Dermis blood vessel endothelial cell (primary cell): ENCODE data around the gene GPR3. TPM values are rescaled to one million over a fixed set of nuclear protein-coding genes. Genes with fewer than 3 reads are reported as not detected.

Experiments used
- DNase-seq: peaks from one replicate; pipeline ENCODE4 v3.0.0; 2010
- total RNA-seq: library from RNA; depleted of rRNA; stranded (reverse); fragments of >200 nt; gene quantifications from 2 replicates; pipeline ENCODE4 v1.2.3, GENCODE V29; 2014

Gene GPR3, protein sequence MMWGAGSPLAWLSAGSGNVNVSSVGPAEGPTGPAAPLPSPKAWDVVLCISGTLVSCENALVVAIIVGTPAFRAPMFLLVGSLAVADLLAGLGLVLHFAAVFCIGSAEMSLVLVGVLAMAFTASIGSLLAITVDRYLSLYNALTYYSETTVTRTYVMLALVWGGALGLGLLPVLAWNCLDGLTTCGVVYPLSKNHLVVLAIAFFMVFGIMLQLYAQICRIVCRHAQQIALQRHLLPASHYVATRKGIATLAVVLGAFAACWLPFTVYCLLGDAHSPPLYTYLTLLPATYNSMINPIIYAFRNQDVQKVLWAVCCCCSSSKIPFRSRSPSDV
- 0.42 and 0.51 TPM in 2 replicates for total RNA-seq

DNA sequence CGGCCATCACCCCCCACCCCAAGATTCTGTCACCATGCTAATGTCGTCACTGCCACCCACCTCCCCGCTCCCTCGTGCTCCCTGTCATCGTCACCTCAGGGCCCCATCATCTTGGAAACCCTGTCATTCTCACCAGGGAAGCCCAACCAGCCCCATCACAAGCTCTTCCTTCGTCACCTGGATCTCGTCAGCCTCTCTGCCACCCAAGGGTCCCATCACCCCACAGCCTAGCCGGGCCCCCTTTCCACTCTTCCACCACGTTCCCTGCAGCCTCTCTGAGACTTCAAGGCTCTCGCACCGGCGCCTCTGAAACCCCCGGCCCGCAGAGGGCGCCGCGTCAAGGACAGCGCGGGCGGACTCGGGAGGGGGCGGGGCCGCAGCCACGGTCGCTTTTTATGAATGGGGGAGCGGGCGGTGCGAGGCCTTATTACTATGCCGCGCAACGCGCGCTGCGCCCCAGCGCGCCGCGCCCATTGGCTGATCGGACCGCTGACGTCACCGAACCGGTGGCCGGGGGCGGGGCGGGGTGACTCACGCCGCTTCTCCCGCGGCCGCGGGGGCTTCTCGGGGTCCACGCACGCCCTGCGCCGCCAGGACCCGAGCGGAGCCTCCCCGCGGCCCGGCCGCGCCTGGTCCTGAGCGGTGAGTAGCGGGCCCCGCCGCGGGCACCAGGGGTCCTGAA is at the start of gene GPR3:
Gene GPR3 (plus strand): TSS at position 527 of the 682 bp plus-strand sequence. CDS start 1,177 bp downstream, outside the sequence.
- DNase-seq, result peak; percentile 95

DNA sequence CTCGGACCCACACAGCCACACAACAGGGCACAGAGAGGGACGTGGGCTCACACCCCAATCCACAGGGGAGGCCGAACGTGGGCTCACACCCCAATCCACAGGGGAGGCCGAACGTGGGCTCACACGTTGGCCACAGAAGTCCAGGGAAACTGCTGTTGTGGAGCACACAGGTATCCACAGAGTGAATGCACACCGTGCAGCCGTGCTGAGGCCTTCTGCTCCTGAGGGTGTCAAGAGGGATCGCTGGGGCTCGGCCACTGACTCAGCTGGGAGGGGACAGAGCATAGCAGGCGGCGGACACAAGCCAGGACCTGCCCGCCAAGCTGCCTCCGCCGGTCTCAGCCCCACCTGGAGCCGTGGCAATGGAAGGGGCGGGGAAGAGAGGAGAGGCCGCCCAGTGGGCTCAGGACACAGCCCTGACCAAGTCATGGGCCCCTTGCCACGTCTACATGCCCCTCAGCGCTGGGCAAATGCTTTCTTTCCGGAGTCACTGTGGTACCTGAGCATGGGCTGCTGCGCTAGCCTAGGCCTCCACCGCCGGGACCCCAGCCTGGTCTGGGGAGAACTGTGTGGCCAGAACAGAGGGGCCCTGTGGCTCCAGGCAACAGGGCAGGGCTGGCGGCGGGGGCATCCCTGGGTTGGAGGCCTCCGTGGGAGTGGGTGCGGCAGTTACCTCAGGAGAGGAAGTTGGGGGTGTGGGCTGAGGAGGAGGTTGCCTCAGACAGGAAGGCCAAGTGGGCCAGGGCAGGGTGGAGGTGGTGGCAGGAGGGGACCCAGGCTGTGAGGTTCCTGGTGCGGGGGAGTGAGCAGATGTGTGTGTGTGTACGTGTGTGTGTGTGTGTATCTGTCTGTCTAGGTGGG is 49.4 kb upstream of the GPR3 start:
- no peak for DNase-seq

DNA sequence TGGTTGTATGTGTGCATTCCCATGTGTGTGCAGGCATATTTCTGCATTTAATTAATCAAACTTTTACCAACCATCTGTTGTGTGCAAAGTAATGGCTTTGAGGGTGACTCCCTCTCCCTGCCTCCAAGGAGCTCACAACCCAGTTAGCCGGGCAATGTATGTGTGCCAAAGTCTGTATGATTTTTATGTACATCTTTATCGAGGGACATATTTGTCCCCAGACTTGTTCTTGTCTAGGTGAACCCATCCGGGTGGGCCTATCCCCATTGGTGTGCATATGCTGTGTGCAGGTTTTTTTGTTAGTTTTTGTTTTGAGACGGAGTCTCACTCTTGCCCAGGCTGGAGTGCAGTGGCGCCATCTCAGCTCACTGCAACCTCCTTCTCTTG is 48.8 kb upstream of the GPR3 start:
- DNase-seq, result no peak

DNA sequence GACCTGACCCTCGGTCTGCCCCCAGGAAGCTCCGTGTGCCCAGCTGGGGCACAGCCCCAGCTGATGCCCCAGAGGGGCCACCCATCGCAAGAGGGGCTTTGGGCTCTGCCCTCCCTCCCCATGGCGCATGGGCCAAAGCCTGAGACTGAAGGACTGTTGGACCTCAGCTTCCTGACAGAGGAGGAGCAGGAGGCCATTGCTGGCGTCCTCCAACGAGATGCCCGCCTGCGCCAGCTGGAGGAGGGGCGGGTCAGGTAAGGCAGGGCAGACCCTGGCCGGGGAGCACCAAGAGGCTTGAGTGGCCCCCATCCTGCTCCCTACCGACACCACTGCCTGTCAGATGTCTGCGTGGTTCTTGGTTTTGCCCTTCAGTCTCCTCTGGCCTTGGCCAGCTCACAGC is 47.1 kb upstream of the GPR3 start:
- no peak for DNase-seq

DNA sequence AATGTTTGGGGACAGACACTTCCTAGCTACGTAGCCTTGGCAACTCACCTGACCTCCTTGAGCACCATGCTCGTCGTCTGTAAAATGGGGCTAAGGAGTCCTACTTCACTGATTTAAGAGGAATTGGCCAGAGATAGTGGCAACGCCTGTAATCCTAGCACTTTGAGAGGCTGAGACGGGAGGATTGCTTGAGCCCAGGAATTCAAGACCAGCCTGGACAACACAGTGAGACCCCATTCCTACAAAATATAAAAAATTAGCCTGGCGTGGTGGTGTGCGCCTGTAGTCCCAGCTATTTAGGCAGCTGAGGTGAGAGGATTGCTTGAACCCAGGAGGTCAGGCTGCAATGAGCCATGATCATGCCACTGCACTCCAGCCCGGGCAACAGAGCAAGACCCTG is 46.1 kb upstream of the GPR3 start:
- DNase-seq, result no peak

DNA sequence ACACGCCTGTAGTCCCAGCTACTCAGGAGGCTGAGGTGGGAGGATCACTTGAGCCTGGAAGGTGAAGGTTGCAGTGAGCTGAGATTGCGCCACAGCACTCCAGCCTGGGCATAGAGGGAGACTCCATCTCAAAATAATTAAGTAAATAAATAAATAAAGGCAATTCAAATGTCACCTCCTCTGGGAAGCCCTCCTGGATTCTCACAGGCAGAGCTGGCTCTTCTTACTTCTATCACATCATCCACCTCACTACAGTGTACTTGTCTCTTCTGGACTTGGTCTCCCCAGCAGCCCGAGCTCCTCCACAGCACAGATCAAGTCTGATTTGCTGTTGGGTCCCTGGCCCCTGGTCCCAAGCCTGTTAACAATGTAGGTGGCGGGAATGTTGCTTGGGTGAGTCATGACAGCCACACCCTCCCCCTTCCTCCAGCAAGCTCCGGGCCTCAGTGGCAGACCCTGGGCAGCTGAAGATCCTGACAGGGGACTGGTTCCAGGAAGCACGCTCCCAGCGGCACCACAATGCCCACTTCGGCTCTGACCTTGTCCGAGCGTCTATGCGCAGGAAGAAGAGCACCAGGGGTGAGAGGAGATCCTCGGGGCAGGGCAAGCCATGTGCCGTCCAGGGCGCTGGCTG is 45.3 kb upstream of the GPR3 start:
- peak; percentile 25 for DNase-seq

DNA sequence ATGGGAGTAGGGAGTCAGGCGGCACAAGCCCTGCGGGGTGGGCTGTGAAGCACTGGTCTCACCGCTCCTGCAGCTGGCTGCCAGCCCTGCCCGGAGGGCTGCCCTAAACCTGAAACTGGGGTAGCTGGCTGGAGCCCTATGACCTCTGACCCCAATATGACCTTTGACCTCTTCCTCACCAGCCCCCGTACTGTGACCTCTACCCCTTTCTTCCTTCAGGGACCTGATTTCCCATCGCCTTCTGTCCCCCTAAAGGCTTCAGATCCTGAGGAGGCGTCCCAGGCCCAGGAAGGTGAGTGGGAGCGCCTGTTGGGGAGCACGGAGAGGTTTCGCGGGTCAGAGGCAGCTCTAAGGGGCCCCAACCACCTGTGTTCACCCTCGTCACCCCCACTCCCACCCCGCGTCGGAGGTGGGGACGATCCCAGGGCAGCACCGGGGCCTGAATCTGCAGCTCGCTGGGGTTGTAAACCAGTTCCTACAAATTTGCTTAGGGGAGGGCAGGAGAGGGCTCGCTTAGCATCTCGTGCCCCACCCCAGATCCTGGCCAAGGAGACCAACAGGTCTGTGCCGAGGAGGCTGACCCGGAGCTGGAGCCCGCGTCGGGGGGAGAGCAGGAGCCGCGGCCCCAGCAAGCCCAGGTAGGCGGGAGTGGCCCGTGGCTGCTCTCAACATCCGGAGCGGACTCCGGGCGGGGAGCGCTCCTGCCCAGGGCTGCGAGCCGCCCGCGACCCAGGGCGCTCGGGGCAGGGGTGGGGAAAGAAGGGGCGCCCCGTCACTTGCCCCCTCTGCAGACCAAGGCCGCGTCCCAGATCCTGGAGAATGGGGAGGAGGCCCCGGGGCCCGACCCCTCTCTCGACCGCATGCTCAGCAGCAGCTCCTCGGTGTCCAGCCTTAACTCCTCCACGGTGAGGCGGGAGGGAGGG is 43.3 kb upstream of the GPR3 start:
- DNase-seq, result peak; percentile 20

DNA sequence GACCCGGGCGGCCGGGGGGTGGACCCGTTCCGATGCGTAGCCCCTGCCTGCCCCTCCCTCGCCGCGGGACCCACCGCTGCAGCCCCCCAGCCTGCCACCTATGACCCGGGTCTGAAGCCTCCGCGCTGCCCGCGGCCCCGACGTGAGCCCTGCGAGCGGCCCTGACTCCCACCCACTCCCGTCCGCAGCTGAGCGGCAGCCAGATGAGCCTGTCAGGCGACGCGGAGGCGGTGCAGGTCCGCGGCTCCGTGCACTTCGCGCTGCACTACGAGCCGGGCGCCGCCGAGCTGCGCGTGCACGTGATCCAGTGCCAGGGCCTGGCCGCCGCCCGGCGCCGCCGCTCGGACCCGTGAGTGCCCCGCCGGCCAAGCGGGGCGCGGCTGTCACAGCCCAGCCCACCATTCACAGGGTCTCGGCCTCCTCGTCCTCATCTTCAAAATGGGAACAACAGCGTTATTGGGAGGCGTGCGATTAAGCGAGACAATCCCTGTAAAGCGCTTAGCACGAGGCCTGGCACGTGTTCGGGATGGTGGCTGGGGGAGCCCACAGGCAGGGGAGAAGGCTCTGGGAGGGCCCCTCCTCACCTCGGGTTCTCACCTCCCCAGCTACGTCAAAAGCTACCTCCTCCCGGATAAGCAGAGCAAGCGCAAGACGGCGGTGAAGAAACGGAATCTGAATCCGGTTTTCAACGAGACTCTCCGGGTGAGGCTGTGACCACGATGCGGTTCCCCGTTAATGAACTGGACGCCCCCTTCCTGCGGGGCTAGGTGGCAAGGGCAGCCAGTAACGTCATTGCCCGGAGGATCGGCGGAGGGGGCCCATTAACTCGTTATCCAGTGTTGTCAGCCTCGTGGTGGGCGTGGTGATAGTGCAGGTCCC is 42.4 kb upstream of the GPR3 start:
- peak; percentile 76 for DNase-seq

DNA sequence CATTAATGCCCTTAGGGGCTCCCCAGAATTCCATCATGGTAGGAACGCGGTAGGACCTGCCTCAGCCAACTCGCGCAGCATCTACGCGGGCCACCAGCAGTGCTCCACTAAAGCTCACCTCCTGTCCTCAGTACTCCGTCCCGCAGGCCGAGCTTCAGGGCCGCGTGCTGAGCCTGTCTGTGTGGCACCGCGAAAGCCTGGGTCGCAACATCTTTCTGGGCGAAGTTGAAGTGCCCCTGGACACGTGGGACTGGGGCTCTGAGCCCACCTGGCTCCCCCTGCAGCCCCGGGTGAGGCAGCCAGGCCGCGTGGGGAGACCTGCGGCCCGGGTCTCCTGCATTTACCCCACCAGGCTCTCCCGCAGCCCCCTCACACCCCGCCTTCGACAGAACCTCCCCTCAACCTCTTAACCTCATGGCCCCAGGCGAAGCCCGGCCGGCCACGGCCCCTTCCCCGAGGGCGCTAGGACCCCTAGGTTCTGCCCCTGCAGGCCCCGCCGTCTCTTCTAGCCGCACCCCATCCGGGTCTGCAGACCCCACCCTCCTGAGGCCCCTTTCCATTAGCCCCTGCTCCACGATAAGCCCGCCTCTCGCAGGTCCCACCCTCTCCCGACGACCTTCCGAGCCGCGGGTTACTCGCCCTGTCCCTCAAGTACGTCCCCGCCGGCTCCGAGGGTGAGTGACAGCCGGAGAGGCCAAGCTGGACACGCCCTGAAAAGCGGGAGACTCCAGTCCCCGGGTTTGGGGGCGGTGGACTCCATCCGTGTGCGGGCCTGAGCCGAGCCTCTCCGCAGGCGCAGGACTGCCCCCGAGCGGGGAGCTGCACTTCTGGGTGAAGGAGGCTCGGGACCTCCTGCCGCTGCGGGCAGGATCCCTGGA is 41.5 kb upstream of the GPR3 start:
- peak; percentile 34 for DNase-seq

DNA sequence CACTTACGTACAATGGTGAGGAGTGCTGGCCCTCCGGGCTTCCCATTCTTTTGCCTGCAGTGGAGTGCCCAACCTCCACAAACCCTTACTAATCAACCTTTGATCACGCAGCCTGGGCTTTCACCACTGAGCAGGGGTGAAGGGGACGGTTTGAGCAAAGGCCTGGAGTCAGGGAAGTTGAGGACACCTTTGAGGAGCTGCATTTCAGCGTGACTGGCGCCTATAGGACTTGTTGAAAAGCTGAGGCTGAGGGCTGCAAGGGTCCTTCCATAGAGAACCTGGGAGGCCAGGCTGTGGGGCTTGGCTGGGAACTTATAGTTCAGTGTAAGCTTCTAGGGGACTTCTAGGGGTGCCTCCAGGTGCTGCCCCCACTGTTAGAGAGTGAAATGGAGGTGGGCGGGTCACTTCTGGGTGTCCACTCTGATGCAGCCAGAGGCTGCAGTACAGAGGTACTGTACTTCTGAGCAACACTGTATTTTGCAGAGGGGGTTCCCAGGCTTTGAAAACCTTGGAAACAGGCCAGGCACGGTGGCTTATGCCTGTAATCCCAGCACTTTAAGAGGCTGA is 40.8 kb upstream of the GPR3 start:
- DNase-seq, result no peak

DNA sequence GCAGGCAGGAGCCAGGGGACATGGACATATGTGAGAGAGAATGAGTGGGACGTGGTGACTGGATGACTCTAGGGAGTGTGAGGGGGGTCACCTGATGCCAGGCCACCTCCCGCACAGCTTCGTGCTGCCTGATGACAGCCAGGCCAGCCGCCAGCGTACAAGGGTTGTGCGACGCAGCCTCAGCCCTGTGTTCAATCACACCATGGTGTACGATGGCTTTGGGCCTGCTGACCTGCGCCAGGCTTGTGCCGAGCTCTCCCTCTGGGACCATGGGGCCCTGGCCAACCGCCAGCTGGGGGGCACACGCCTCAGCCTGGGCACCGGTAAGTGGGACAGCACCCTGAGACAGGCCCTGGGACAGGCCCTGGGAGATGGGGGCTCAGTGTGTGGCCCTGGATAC is 39.3 kb upstream of the GPR3 start:
- DNase-seq, result no peak

DNA sequence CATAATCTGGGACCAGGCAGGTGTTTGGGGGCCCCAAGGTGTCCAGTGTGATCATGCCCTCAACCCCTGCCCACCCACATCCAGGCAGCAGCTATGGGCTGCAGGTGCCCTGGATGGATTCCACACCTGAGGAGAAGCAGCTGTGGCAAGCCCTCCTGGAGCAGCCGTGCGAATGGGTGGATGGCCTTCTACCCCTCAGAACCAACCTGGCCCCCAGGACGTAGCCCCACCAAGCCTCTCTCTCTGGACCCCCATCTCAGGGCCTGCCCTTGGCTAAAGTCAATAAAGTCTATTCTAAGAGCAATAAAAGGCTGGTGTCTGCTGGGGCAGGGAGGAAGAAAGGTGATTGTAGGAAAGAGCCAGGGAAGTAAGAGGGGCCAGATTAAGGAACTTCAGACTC is 38.8 kb upstream of the GPR3 start:
- no peak for DNase-seq

DNA sequence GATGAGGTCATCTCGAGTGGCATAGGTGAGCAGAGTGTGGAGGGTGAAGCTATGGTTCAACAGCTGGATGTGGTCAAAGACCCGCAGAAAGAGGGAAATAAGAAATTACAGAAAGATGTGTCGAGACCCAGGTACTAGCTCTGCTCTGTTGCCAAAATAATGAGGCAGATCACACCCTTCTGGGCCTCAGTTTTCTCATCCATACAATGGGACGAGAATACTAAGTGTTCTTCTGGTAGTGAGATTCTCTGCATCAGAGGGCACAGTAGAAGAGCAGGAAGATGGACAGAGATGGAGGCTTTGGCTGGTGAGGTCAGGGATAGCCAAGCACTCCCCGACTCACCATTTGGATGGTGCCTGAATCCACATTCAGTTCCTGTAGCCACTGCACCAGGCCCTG is 36.7 kb upstream of the GPR3 start:
- no peak for DNase-seq

DNA sequence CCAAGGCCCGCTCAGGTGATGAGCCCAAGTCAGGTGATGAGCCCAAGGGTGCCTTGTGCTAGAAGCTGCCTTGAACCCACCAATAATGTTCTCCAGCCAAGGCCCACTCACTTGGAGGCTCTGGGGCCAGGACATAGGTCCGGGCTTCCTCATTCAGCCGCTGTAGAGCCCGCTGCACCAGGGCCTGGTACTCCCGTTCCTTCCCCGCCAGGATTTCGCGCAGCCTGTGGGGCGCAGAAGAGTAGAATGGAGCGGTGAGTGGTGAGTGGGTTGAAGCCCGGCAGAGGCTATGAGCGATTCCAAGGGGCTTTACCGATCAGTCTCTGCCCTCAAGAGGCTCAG is 36.2 kb upstream of the GPR3 start:
- DNase-seq, result no peak

DNA sequence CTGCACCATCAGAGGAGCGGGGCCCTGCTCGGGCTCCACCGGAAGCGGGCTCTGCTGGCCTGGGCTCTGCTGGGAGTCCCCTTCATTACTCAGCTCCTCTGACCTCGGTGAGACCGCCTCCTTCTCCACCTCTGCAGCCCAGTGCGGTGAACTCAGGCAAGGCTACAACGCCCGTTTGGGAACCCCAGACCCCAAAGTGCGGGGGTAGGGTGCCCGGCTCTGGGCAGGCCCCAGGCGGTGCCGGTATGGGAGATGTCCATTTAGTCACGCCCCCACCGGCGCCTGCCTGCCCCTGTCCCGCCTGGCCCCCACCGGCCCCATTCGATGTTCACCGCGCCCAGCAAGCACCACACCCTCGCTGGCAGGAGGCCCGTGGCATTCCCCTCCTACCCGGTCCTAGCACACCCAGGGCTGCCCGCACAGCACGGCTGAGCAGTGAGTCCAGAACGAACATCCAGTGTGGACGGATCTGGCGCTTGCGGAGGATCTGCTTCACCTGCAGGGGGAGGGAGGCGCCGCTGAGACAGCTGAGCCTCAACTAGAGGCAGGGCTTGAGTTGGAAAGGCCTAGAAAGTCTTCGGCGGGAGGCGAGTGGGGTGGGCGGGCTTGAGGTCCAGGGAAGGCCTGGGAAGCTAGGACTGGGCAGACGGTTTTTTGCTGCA is 35.7 kb upstream of the GPR3 start:
- DNase-seq, result no peak

DNA sequence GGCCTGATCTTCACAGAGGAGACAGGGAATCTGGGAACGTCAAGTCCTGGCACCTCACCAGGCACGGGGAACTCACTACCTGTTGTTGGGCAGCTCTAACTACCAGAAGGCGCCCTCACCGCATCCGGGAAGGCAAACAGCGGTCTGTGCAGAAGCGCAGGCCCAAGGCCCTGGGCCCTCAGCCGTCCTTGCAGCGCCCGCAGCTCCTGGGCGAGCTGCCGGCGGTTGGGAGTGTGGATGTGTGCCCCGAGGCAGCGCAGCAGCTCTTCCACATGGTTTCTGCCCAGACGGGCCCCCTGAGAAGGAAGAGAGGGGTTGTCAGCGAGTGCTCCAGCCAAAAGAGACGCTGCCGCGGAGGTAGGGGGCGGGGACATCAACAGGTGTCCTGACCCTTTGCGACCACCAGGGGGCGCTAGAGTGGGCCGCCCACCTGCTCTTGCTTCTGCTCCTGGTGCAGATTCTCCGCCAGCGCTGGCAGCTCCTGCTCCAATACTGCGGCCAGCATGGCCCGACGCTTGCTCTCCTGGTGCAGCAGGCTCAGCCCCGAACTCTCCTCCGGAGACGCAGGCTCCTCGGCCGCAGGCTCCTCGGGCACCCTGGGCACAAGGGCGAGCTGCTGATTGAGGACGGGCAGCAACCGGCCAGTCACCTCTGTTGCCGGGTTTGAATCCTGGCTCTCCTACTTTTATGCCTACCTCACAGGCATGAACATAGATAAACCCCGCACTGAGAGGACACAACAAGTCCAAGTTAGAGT is 35.0 kb upstream of the GPR3 start:
- peak; percentile 78 for DNase-seq

DNA sequence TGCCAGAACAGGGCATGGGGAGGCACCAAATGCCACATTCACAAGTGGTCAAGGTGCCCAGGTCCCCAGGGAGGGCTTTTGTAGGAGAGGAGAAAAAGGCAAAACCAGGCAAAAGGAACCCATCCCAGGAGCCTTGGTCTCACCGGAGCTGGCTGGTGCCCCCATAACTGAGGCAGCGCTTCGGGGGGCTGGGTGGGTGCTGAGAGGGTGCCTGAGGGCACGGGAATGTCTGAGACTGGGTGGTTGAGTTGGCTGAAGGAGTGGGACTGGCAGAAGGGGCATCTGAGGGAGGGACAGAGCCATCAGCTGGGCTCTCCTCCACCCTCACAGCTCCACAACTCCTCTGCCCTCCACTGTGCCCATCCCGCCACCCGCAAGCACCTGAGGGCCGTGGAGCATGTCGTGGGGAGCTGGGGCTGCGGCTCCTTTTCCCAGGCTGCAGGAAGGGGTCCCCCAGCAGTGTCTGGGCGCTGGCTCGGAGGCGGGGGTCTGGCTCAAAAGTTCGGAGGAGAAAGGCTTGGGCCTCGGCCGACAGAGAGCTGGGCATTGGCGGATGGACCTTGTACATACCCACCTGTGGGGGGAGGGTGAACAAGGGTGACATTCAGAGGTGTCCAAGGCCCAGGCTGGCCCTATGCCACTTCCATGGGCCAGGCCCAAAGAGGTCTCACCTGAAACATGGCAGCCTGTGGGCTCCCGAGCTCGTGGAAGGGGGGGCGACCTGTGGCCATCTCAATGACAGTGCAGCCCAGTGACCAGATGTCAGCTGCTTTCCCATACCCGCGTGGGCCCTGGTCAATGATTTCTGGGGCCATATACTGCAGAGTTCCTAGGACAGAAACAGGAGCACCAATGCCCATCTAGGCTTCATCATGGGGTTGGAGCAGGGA is 34.1 kb upstream of the GPR3 start:
- DNase-seq, result no peak
